Esophagus mucosa (tissue), 1 donor: ENCODE results near the gene ARG1. TPM values are rescaled to one million over a fixed set of nuclear protein-coding genes. Genes with fewer than 3 reads are reported as not detected.

ENCODE experiments used
- ATAC-seq: fragments of 200-7000 bp; cut with Tn5 transposase; one replicate; pipeline ENCODE4 v1.9.1; 2020
- total RNA-seq: library from RNA; stranded (reverse); gene quantifications from one replicate; pipeline ENCODE4 v1.2.4, GENCODE V29; 2023
- donor health status: DM: yes; HTN: yes; CAD: no.

ARG1 gene
- total RNA-seq, 1 donor from 2014 or later, result not detected

DNA sequence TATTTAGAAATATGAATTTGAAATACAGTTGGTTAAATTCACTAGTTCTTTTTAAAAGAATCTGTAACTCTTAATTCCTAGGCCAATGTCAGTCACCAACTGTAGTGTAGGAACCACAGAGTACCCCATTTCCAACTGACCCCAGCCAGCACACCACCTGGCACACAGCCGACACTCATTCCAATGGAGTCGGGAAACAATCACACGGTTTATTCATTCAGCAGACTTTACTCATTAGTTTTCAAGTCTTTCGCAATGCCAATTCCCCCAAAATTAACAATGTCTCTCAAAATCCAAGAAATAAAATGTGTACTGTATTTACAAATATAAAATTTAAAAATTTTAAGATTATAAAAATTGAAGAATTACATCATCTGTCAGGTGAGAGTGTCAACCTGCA, 13.5 kb downstream of the ARG1 start:
- no peak for ATAC-seq

DNA sequence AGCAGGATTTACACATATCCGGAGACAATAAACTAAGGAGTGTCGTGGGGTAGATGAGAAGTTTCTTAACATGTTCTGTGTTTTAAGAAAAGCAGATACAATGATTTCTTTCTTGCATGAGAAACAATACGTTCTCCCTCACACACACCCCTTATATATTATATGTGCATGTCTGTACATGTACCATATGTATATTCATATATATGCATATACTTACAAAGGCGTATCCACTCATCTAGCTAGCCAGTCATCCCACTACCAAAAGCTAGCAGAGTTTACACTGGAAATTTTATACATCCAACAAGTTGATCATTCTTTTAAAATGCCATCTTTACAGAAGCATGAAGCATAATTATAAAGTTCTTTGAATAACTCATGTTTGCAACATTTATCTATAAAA, 14.9 kb downstream of the ARG1 start:
- no peak for ATAC-seq

DNA sequence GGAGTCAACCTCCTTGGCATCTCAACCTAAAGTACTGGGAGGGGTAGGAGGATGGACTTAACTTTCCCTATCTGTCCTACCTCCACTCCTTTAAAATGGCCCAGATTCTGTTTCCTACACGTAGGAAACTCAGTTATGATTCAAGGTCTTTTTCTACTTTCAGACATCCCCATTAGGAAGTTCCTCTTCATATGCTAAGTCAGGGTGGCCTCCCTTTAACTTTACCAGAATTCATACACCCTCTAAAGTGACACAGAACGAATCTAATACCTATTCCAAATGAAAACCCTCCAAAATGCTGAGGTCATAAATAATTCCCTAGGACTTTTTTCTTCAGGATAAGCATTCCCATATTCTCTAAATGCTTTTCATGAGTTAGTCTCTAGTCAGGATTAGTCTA, 15.6 kb downstream of the ARG1 start:
- no peak for ATAC-seq

DNA sequence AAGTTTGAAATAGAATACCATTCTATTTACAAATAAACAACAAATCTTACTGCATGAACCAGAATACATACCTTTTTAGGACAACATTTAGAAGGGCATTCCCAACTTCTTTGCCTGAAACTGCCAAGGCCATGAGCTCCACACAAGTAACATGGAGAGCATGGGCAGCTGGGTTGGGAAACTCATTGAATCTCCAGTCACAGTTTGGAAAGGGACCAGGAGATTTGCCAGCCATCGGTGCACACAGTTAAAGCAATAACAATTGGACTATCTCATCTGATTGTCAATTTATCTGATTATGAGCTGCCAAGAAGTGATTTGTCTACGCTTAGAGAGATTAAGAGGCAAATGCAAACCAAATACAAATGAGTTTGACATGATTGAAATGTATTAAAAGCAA, 19.9 kb downstream of the ARG1 start:
- no peak for ATAC-seq

DNA sequence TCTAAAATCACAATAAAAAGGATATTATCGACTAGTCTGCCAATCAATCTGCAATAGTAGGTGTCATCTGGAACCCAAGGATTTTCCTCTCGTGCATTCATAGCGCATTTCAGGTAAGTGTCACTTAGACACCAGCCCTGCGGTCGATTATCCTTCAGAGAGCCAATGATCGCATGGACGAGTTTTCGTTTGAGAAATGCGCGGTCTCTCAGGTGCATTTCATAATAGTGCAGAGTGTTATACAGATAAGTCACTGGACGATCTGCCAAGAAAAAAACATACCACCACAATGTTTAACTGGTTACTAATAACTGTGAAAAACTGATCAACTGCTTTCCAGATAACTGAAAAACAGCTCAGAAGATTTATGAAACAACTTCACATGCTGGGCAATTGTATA, 21.0 kb downstream of the ARG1 start:
- no peak for ATAC-seq

DNA sequence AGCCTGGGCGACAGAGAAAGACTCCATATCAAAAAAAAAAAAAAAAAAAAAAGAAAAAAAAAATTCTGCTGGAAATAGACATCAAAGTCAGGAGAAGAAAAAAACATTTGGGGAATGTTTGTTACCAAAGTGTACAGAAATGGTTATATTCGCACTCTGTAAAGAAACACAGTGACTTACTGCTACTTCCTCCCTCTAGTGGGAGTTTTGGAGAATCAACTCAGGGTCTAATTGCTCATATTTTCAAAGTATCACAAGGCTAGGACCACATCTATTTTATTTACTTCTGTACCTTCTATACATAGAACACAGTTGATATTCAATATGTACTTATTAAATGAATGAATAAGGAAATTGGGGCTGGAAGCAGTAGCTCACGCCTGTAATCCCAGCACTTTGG, 24.4 kb downstream of the ARG1 start:
- ATAC-seq, result no peak

DNA sequence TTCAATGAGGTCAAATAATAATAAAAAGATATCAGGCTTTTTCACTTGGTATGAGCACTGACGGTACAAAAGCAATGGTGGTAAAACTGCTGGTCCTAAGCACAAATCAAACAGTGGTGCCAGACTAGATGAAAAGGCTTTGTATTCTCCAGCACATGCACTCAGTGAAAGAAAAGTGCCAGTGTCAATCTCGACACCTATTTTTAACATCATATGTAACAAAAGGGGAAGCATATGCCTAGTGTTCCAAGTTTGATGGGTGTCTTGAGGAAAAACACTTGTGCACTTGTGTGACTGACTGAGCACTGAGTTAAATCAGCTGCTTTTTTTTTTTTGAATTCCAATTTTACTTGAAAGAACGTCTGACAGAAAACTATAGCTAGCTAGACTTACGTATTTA, 27.7 kb downstream of the ARG1 start:
- no peak for ATAC-seq

DNA sequence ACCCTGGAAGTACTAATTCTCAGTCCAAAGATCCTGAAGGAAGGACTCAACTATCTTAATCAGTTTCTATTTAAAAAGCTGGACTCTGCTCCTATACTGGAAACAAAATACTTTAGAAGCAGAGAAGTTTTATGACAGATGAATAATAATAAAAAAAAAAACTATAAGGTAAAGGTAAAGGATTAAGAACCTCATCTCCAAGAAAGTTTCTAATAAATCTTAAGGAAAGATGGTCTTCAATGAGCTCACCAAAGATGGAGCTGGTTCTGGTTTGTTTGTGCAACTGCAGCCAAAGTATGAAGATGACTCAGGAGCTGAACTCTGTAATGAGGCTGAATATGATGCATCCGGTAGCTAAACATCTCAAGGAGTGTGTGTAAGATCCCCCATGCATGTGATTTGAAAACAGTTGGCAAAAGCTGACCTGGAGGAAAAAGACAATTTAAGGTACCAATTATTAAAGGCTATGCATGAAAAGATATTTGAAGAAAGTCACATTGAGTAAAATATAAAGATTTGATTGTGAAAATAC, 29.8 kb downstream of the ARG1 start:
- no peak for ATAC-seq

DNA sequence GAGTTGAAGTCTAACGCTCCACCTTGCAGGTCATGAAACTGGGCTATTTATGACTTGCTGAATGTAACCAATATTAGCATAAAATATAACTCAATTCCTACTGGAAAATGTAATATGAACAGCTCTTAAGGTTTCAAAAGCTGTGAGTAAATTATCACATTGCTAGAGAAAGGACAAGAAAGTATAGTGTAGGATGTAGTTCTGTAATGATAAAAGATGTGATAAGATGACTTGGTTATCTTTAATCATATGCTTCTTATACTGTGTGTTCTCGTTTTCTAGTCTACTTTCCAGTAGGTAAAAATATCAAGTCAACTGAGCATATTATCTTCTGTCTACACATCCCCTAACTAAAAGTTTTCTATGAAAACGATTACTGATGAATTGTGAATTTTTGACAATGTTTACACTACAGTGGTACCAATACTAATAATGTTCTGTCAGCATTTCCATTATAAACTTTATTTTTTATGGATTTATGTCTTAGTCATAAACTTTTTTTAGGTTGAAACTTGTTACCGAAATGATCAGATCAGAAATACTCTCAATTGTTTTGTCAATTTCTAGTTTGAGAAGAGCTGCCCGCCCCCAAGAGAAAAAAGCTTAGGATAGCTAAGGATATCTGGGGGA, 40.4 kb downstream of the ARG1 start:
- no peak for ATAC-seq

DNA sequence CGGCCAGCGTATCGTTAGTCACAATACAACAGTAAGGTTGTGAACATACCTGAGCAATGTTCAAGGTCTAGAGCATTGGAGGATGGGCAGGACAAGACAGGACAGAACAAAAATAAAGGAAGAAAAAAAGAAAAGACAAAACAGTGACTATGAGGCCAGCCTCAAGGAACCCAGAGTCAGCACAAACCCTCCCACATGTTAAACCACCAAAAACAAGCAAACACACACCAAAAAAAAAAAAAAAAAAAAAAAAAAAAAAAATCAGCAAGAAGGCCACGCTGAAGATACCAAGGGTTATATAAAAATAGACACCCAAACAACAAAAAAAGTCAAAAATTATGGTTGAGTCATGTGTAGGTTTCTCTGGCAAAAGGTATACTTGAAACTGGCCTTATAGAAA, 42.2 kb downstream of the ARG1 start:
- ATAC-seq, result no peak

DNA sequence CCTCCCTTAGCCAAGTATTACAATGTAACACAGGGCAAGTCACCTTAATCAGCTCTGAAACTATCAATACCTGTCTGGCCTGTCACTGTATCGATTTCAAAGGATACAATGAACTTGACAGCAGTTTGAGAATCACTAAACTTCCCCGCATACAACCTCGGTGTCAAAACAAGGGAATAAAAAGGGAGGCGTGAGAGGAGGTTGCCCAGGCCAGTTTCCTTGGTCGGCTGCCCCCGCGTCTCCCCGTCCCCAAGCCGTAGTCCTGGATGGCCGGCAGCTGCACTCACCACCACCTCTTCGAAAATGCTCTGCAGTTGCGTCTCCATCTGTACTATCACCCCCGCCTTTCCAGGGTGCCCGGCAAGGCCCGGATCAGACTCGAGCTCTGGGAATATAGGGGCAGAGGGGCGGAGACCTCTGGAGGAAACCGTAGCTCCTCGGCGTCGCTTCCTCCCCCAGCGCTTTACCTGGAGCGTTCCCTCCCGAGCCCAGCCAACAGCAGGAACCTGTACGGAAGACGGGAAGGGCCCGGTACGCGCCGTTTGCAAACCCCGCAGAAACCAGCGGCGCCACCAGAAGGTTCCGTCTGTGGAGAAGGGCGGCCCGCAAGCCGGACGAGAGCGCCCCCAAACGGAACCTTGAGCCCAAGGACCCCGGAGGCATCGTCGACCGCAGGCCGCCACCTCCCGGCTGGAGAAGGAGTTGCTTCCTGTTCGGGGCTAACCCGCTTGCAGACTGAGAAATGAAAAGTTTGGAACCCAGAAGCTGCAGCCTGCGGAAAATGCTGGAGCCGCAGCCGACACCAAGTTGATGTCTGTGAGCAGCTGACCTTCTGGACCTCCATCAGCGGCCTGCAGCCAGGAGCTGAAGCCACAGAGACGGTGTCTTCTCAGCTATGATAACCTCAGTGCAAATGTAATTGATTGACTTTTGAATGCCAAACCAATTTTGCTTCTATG, 55.0 kb downstream of the ARG1 start, which contains the start of gene MED23:
MED23 (minus strand) TSS at position 519 of the 959 bp plus-strand sequence; CDS start at position 326, 193 bp downstream.
- peak; percentile 100 for ATAC-seq

DNA sequence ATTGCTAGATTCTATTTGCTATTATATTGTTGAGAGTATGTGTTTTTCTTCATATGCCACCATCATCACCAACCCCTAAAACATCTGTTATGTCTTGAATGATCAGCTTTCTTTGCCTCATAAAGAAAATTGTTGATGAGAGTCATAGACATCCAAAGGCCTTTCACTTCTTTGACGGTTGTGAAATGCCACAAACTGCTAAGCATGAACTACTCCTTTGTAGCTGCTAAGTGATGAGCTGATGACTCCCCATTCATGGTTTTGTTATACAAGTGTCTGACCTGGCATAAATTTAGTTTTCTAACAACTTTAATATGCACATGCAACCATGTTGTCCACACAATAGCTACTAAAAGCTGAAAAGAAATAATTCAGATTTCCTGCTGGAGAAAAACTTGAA, 55.7 kb downstream of the ARG1 start:
- no peak for ATAC-seq

DNA sequence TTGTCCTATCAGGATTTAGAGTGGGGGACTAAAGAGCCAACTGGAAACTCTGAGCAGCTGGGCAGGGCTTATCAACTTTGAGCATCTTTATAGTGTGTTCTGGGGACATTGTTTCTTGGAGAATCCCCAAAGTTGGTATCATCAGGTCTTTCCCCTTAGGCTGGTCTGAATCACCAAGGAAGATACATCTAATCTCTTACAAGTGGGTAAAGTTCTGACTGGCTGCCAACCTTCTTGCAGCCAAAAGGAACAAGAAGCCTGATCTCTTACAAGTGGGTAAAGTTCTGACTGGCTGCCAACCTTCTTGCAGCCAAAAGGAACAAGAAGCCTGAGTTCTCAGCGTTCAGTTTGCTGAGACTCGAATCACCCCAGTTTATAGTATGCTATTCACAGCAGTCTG, 56.6 kb downstream of the ARG1 start:
- ATAC-seq, result no peak

DNA sequence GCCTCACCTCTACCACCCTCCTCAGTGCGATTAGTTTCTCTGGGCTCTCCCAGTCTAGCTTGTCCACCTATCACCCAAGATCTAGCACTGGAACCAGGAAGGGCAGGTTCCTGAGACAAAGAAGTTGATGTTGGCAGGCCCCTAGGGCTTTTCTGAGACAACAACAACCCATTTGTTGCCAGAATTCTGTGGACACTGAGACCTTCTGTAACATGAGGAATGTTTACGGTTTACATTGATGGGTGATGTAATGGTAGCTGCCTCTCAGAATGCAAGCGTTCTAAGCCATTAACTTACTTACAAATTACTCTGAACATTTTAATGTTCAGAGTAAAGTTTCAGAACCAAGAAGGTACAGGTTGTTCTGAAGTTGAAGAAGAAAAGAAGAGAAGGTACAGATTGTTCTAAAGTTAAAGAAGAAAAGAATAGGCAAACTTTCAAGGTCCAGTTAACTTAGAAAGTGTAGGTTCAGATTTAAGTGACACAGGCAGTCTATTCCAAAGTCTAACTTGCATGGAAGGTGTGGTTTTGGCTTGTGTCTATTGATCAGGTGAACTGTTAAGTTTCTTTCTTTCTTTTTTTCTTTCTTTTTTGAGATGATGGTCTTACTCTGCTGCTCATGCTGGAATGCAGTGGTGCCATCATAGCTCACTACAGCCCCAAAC, 58.7 kb downstream of the ARG1 start:
- no peak for ATAC-seq

Other genes with a start within 250 kb of the ARG1 start
- gene MED23, start 55.0 kb downstream of the ARG1 start, total RNA-seq, result 12.2 TPM
- 0.24 TPM for gene ENPP3, start 64.1 kb downstream of the ARG1 start, total RNA-seq
- gene OR2A4, start 128.2 kb downstream of the ARG1 start, total RNA-seq, result not detected
- not detected for gene CTAGE9, start 137.8 kb downstream of the ARG1 start, total RNA-seq
- 0.36 TPM for gene ENPP1, start 234.8 kb downstream of the ARG1 start, total RNA-seq